Stimulated activated CD8-positive, alpha-beta memory T cell treated with anti-CD3 and anti-CD28 coated beads, Interleukin-12 subunit alpha, Interleukin-12 subunit beta, amount 100 ng/mL, for 24 hours (primary cell): Measurements from ENCODE around the gene XCR1.
A peak's percentile ranks its signal among the peaks of the same experiment; 100 is the strongest.
"Not testable (repeated sequence)": the region's sequence is repeated elsewhere in the genome, so short reads cannot be mapped to it uniquely, and the experiment has no call there.

Experiments
- DNase-seq: peaks from one replicate; pipeline ENCODE4 v3.0.0-alpha.2; 2020; ENCODE audit errors: extremely low read depth

The XCR1 gene

GRCh38 chr3:46006238-46007032 is 20.8 kb downstream of the XCR1 start:
- DNase-seq: no peak

GRCh38 chr3:46003706-46004105 is 23.6 kb downstream of the XCR1 start:
- not testable (repeated sequence) for DNase-seq

- no peak for DNase-seq
These were observed 26.1 kb downstream of the XCR1 start for GRCh38 chr3:46001178-46001577.

- DNase-seq: no peak
These were observed 29.3 kb downstream of the XCR1 start for GRCh38 chr3:45997942-45998341.

DNA sequence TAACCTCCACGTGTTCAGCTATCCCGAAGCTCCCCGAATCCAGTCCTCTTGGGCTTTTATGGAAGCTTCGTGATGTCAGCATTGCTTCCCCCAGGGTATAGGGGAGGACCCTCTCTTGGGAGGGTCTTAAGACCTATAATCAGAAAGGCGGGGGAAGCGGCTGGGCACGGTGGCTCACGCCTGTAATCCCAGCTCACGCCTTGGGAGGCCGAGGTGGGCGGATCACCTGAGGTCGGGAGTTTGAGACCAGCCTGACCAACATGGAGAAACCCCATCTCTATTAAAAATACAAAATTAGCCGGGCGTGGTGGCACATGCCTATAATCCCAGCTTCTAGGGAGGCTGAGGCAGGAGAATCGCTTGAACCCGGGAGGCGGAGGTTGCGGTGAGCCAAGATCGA is 29.8 kb downstream of the XCR1 start:
- not testable (repeated sequence) for DNase-seq

GRCh38 chr3:45995236-45996192 is 31.8 kb downstream of the XCR1 start, which contains the start of gene FYCO1:
TSS of gene FYCO1 (minus strand) at chr3:45995824. CDS start at chr3:45984910, 10,914 bp downstream.
- peak; percentile 78 for DNase-seq

- peak; percentile 42 for DNase-seq
These were observed 32.7 kb downstream of the XCR1 start for GRCh38 chr3:45994419-45995235.

- no peak for DNase-seq
These were observed 33.8 kb downstream of the XCR1 start for GRCh38 chr3:45993421-45994027.

DNA sequence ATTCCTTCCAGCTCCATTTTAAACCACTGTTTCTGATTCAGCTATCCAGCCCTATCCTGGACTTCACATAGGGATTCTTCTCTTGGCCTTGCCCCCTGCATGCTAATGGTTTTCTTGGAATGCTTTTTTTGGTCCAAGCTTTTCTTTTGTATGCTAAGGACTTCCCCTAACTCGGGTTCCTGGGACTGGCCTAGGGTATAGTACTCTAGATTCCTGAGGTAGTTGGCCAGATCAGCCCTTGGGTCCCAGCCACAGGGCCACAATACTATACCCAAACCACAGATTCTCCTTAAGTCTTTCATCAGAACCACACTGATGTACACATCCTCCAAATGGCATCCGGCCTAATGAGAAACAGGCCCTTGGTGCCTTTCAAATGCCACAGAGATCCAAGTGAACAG is 34.5 kb downstream of the XCR1 start:
- DNase-seq: no peak

GRCh38 chr3:45992133-45992729 is 35.1 kb downstream of the XCR1 start:
- no peak for DNase-seq

- DNase-seq: no peak
These were observed 35.9 kb downstream of the XCR1 start for GRCh38 chr3:45991341-45991740.

- no peak for DNase-seq
These were observed 37.1 kb downstream of the XCR1 start for GRCh38 chr3:45990181-45990580.

DNA sequence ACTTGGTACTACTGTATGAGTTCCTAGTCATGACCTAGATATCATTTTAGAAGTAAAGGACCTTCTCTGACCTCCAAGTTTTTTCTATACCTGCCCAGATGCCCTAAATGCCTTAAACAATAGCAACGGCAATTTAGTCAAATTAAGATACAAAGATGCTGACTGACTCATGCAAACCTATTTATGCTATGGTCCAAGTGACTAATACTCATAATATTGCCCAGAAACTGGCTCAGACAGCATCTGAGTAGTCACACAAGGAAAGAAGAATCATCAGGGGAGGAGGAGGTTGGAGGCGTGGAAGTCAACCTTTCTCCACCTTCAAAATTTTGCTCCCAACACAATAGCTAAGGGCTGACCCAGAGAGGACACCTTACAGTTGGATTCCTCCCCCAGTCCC is 38.5 kb downstream of the XCR1 start:
- no peak for DNase-seq

- no peak for DNase-seq
These were observed 38.9 kb downstream of the XCR1 start for GRCh38 chr3:45988362-45988761.

GRCh38 chr3:45987368-45988291 is 39.7 kb downstream of the XCR1 start:
- DNase-seq: no peak

- no peak for DNase-seq
These were observed 40.8 kb downstream of the XCR1 start for GRCh38 chr3:45986303-45986982.

DNA sequence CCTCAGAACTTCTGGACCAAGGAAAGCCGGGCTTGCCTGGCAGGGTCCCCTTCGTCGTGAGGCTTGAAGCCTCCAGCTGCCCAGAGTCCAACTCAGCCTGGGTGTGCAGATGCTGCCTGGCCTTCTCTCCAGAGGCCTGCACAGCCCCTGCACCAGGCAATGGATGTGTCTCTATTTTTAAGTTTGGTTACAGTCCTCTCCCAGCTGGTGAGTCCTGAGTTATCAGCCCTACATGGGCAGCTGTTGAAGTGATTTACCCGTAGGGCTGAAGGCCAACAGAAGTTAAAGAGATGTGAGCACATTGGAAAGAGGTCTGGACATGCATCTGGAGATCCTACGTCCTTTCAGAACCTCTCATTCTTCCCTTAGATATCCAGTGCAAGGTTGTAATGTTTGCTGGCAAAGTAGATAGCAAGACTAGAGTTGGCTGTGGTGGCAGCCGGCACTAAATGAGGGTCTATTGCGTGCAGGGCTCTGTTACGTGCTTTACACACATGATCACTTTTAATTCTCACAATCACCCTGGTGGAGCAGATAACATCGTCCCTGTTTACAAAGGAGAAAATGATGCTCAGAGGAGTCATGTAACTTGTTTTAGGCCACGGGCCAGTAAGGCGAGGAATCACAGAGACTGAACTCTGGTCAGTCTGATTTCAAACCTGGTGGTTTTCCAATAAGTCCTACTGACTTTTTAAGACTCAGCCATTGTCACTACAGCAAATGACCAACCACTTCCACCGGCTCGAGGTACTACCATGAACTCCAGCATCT is 41.6 kb downstream of the XCR1 start:
- no peak for DNase-seq
